ENCODE data around the gene TRIM9.

- TF ChIP-seq POLR2A (IDR thresholded peaks at IDR 0.05), result no peak
- TF ChIP-seq CTCF (IDR thresholded peaks at IDR 0.05 in 4 of 5, conservative IDR thresholded peaks at IDR 0.05 in 1 of 5), result no peak
These were observed 162.7 kb downstream of the TRIM9 start for GRCh38 chr14:50932156-50932555.

Data from gastrocnemius medialis (tissue), 4 donors.